Gastrocnemius medialis (tissue), 4 donors: Measurements from ENCODE around the gene DNAJB12.

ENCODE experiments used
- CTCF ChIP-seq, 5 experiments: fragments of 450-650 bp in 3 of 5; fragments of 200-600 bp in 2 of 5; sonication (generic) in 2 of 5; IDR thresholded peaks in 4 of 5; conservative IDR thresholded peaks in 1 of 5; 1 replicate in 4 of 5; 2 replicates in 1 of 5; pipeline ENCODE4 v1.5.1; 2016 to 2019; ENCODE audit warnings: antibody characterized with exemption in 5 of 5, mild to moderate bottlenecking in 3 of 5, moderate library complexity in 3 of 5
- POLR2A ChIP-seq, 2 donors: fragments of 450-650 bp; IDR thresholded peaks; one replicate each; pipeline ENCODE4 v1.6.1; 2017; ENCODE audit warnings: antibody characterized with exemption in 2 of 2, mild to moderate bottlenecking in 2 of 2, moderate library complexity in 2 of 2

GRCh38 chr10:72323771-72324191 lies 30.9 kb downstream of the DNAJB12 start:
- no peak for TF ChIP-seq CTCF (IDR thresholded peaks at IDR 0.05 in 4 of 5, conservative IDR thresholded peaks at IDR 0.05 in 1 of 5)
- TF ChIP-seq POLR2A (IDR thresholded peaks at IDR 0.05): no peak
